Heart left ventricle (tissue), 16 donors: Measurements from ENCODE around the gene CDX1. TPM values are rescaled to one million over a fixed set of nuclear protein-coding genes. Genes with fewer than 3 reads are reported as not detected.
A peak's percentile ranks its signal among the peaks of the same experiment; 100 is the strongest.

Experiments used
- ATAC-seq, 4 donors: fragments of 200-7000 bp; cut with Tn5 transposase; one replicate each; pipeline ENCODE4 v1.9.1; 2020 to 2022; ENCODE audit warnings: moderate library complexity in 4 of 4, mild to moderate bottlenecking in 3 of 4, moderate number of reproducible peaks in 1 of 4
- DNase-seq, 5 donors: peaks; one replicate each; pipeline ENCODE4 v3.0.0-alpha.2; 2020
- H3K27ac ChIP-seq, 12 donors: fragments of 200-600 bp; sonication (generic) in 4 of 12; one replicate each; pipeline versions ENCODE4 v1.5.0 to v1.8.0; 2016 to 2022; ENCODE audit warnings: mild to moderate bottlenecking in 2 of 12
- H3K27me3 ChIP-seq, 9 donors: fragments of 200-600 bp; sonication (generic) in 2 of 9; one replicate each; pipeline versions ENCODE4 v1.5.1 to v1.8.0; 2016 to 2022; ENCODE audit warnings: mild to moderate bottlenecking in 3 of 9
- H3K36me3 ChIP-seq, 9 donors: fragments of 200-600 bp; sonication (generic) in 2 of 9; one replicate each; pipeline versions ENCODE4 v1.5.0 to v1.8.0; 2018 to 2022; ENCODE audit warnings: mild to moderate bottlenecking in 2 of 9
- H3K4me1 ChIP-seq, 12 donors: fragments of 200-600 bp; sonication (generic) in 4 of 12; one replicate each; pipeline versions ENCODE4 v1.5.0 to v1.8.0; 2016 to 2022; ENCODE audit warnings: mild to moderate bottlenecking in 3 of 12
- H3K4me3 ChIP-seq, 12 donors: fragments of 200-600 bp; sonication (generic) in 4 of 12; one replicate each; pipeline versions ENCODE4 v1.5.0 to v1.8.0; 2017 to 2022; ENCODE audit warnings: mild to moderate bottlenecking in 9 of 12, moderate library complexity in 4 of 12
- H3K9me3 ChIP-seq, 12 donors: fragments of 200-600 bp; sonication (generic) in 4 of 12; one replicate each; pipeline versions ENCODE4 v1.5.0 to v1.8.0; 2016 to 2022; ENCODE audit warnings: mild to moderate bottlenecking in 1 of 12
- POLR2A ChIP-seq, 2 donors: fragments of 450-650 bp; IDR thresholded peaks; one replicate each; pipeline ENCODE4 v1.6.1; 2017; ENCODE audit warnings: antibody characterized with exemption in 2 of 2, mild to moderate bottlenecking in 2 of 2, moderate library complexity in 2 of 2
- WGBS, 4 donors: extraction: QIAGEN DNeasy Blood & Tissue Kit in 2 of 4; methylation state at CpG; one replicate each; pipeline versions ENCODE4 v1.1.5 to v1.1.7; 2013 to 2018; 5-methylcytosine and 5-hydroxymethylcytosine counted together
- intact Hi-C, 10 donors: fragments of 100-400 bp; cut with DNase I; formaldehyde crosslinking; loops; one replicate each; pipeline versions ENCODE4 v1.11.1 to v1.14.2; 2022
- polyA plus RNA-seq, 2 donors: library from polyadenylated mRNA; stranded (reverse); fragments of 200-250 nt; gene quantifications; one replicate each; pipeline ENCODE4 v1.2.3, GENCODE V29; 2013
- total RNA-seq, 9 donors: library from RNA; depleted of rRNA in 2 of 9; stranded (reverse); fragments of >200 nt in 2 of 9; fragmentation: NEBNext Ultra II Directional in 3 of 9; extraction: Animal tissue kit (Norgen Biotek cat#: 25700) in 3 of 9; gene quantifications; one replicate each; pipeline versions ENCODE4 v1.1.0 to v1.2.4, GENCODE V29; 2016 to 2023
- TF ChIP-seq, protein P1 (sequence below), 12 donors: fragments of 200-600 bp; sonication (generic) in 4 of 12; IDR thresholded peaks; one replicate each; pipeline versions ENCODE4 v1.5.0 to v1.8.0; 2018 to 2022; ENCODE audit warnings: antibody characterized with exemption in 12 of 12, mild to moderate bottlenecking in 5 of 12
- donor health status: ischemic (EF 13 %, LVEDD 7.1; RV severe dilation, severe dysfunction).
- donor health status: healthy with polysubstance abuse.
- donor health status: DM: no; HTN: yes; CAD: no.
- donor health status: DM: no; HTN: no; CAD: no.
- donor health status: ischemic (EF 25% LVEDD 6.9; RV normal size, moderate dysfunction).
- donor health status: ischemic (EF 25% LVEDD 5.7; RV mildly dilated, moderate dysfunction).
- donor health status: healthy.
- donor health status: DM: yes; HTN: yes; CAD: no.
- donor health status: ischemic (EF 35%, LVEDD 5.7; RV mildly dilated, moderate dysfunction).
- donor health status: nonischemic (EF 11% LVEDD 7.7; RV severe dilation, severe dysfunction).
- donor health status: DM: yes; HTN: yes; CAD: no.
- donor health status: PGD.
- donor health status: ischemic (EF 29% LVEDD 5.4; RV normal size, mild dysfunction).
- donor health status: nonischemic (EF 23%, LVEDD 6.1; RV moderate dilation, normal function).

CDX1 gene
- total and polyA plus RNA-seq, 11 donors, result 0.17 to 0.29 (median 0.29) TPM; not detected in 8

GRCh38 chr5:150184006-150184405 is 17.4 kb downstream of the CDX1 start:
- no peak overlapping the region for H3K27ac ChIP-seq
- no peaks in the 10 kb centered on the region for H3K9me3 ChIP-seq
- peaks cover 0 to 12% (median 3%) of the 10 kb centered on the region in 9 donors for H3K27me3 ChIP-seq
- ATAC-seq (no peak), DNase-seq (no peak)
- peaks cover 0 to 42% (median 28%) of the 10 kb centered on the region in 12 donors for H3K4me1 ChIP-seq
- H3K4me3 ChIP-seq, result no peak overlapping the region
- H3K36me3 ChIP-seq, result no peaks in the 10 kb centered on the region
- WGBS, 4 donors, result 88 to 100% (median 89%) methylated on average over 2 of the region's 2 CpGs
- intact Hi-C loops, result no loop called here
- TF ChIP-seq, protein P1, sequence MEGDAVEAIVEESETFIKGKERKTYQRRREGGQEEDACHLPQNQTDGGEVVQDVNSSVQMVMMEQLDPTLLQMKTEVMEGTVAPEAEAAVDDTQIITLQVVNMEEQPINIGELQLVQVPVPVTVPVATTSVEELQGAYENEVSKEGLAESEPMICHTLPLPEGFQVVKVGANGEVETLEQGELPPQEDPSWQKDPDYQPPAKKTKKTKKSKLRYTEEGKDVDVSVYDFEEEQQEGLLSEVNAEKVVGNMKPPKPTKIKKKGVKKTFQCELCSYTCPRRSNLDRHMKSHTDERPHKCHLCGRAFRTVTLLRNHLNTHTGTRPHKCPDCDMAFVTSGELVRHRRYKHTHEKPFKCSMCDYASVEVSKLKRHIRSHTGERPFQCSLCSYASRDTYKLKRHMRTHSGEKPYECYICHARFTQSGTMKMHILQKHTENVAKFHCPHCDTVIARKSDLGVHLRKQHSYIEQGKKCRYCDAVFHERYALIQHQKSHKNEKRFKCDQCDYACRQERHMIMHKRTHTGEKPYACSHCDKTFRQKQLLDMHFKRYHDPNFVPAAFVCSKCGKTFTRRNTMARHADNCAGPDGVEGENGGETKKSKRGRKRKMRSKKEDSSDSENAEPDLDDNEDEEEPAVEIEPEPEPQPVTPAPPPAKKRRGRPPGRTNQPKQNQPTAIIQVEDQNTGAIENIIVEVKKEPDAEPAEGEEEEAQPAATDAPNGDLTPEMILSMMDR (IDR thresholded peaks at IDR 0.05), result no peak
- TF ChIP-seq POLR2A (IDR thresholded peaks at IDR 0.05), result no peak

DNA sequence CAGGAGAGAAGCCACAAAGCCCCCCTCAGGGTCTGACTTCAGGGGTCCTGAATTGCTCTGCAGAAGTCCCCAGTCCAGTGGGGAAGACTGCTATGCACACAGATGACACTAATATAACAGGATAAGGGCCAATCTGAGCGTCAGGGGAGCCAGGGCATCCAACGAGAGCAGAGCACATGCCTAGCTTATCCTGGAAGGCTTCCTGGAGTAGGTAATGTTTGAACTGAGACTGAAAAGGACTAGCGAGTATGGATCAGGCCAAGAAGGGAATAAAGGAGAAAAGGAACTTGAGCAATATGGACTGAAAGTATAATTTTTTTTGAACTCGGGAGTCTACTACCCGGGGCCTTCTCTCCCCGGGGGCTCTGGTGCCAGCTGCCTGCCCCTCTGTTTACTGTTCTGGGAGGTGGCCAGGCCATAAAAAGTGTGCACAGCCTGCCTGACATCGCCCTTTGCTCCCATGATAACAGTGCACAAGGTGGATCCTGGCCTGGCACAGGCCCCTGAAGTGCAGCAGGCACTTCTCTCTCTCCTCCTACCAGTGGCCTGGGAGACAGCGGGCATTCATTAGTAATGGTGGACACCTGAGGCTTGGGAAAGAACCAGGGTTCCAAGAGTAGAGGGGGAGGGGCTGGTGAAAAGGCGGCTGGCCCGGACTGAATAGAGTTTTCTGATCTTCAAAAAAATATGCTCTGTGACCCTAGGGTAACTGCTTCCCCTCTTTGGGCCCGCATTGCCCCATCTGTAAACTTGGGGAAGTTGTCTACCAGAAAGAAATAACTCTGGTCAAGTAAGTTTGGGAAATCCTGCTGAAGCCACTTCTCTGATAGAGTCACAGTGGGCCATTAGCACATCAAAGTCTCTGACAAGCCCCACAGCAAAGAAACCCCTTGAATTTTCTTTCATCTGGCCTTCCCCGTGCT is 18.7 kb downstream of the CDX1 start:
- 91 to 93% (median 92%) methylated on average over 12 of the region's 12 CpGs for WGBS, 4 donors

GRCh38 chr5:150186137-150186536 is 19.6 kb downstream of the CDX1 start:
- intact Hi-C loops, result no loop called here
- ATAC-seq, result no peak
- WGBS, 4 donors, result 92 to 97% (median 95%) methylated on average over 8 of the region's 8 CpGs

More for the DNA sequence above, 18.7 kb downstream of the CDX1 start:
- Histone ChIP-seq H3K4me3 (no peak overlapping the region), H3K36me3 (no peaks in the 10 kb centered on the region), H3K27me3 (peaks cover 6 to 24% (median 14%) of the 10 kb centered on the region in 9 donors), H3K9me3 (no peaks in the 10 kb centered on the region), H3K27ac (peak overlapping the region in 1 of 12 donors; percentile 61), H3K4me1 (peaks cover 0 to 40% (median 23%) of the 10 kb centered on the region in 12 donors)
- no peak for ATAC-seq
- DNase-seq, result no peak
- intact Hi-C loops, result no loop called here
- no peak for TF ChIP-seq POLR2A (IDR thresholded peaks at IDR 0.05)
- TF ChIP-seq, protein P1 (IDR thresholded peaks at IDR 0.05), result no peak

GRCh38 chr5:150186897-150187296 is 20.3 kb downstream of the CDX1 start:
- TF ChIP-seq, protein P1 (IDR thresholded peaks at IDR 0.05), result no peak
- TF ChIP-seq POLR2A (IDR thresholded peaks at IDR 0.05), result no peak
- Histone ChIP-seq H3K27ac (no peak overlapping the region), H3K27me3 (peaks cover 9 to 33% (median 19%) of the 10 kb centered on the region in 9 donors), H3K9me3 (no peaks in the 10 kb centered on the region), H3K36me3 (no peaks in the 10 kb centered on the region), H3K4me3 (no peak overlapping the region), H3K4me1 (peaks cover 0 to 25% (median 7%) of the 10 kb centered on the region in 12 donors)
- no peak for ATAC-seq
- intact Hi-C loops, result no loop called here
- no peak for DNase-seq
- 64 to 75% (median 69%) methylated on average over 4 of the region's 4 CpGs for WGBS, 4 donors

More at GRCh38 chr5:150186137-150186536, 19.6 kb downstream of the CDX1 start:
- H3K27me3 ChIP-seq, result peaks cover 9 to 30% (median 19%) of the 10 kb centered on the region in 9 donors
- no peaks in the 10 kb centered on the region for H3K36me3 ChIP-seq
- H3K4me3 ChIP-seq, result no peak overlapping the region
- H3K4me1 ChIP-seq, result peaks cover 0 to 33% (median 14%) of the 10 kb centered on the region in 12 donors
- no peaks in the 10 kb centered on the region for H3K9me3 ChIP-seq
- TF ChIP-seq POLR2A (IDR thresholded peaks at IDR 0.05), result no peak
- TF ChIP-seq, protein P1 (IDR thresholded peaks at IDR 0.05), result no peak
- no peak for DNase-seq
- no peak overlapping the region for H3K27ac ChIP-seq
